ENCODE measurements around the gene CSMD2. TPM values are rescaled to one million over a fixed set of nuclear protein-coding genes. Genes with fewer than 3 reads are reported as not detected.

The CSMD2 gene
- total and polyA plus RNA-seq, 7 donors: under 0.01 to 0.83 (median 0.16) TPM

DNA sequence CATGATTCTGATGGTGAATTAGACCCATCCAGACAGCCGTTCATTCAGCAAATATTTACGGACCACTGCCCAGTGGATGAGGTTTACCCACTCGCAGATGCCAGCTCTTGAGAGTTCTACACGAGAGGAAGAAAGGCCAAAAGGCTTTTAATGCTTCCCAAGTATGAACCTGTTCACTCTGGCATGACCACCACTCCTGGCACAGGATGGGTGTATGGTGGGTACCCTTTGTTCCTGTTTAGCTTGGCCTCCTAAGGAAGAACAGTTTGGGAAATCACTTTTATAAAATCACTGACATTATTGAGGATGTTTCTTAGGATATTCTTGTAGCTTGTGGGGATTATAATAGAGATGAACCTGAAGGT lies 233.9 kb downstream of the CSMD2 start:
- no peaks in the 10 kb centered on the region for H3K4me1 ChIP-seq
- no peak for DNase-seq
- no peak for TF ChIP-seq POLR2AphosphoS5 (IDR thresholded peaks at IDR 0.05)
- TF ChIP-seq EP300 (IDR thresholded peaks at IDR 0.05): no peak
- TF ChIP-seq, protein P1, sequence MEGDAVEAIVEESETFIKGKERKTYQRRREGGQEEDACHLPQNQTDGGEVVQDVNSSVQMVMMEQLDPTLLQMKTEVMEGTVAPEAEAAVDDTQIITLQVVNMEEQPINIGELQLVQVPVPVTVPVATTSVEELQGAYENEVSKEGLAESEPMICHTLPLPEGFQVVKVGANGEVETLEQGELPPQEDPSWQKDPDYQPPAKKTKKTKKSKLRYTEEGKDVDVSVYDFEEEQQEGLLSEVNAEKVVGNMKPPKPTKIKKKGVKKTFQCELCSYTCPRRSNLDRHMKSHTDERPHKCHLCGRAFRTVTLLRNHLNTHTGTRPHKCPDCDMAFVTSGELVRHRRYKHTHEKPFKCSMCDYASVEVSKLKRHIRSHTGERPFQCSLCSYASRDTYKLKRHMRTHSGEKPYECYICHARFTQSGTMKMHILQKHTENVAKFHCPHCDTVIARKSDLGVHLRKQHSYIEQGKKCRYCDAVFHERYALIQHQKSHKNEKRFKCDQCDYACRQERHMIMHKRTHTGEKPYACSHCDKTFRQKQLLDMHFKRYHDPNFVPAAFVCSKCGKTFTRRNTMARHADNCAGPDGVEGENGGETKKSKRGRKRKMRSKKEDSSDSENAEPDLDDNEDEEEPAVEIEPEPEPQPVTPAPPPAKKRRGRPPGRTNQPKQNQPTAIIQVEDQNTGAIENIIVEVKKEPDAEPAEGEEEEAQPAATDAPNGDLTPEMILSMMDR (IDR thresholded peaks at IDR 0.05): no peak
- no peak for TF ChIP-seq POLR2A (IDR thresholded peaks at IDR 0.05)
- H3K27ac ChIP-seq: no peak overlapping the region
- H3K9me3 ChIP-seq: no peaks in the 10 kb centered on the region
- no peaks in the 10 kb centered on the region for H3K27me3 ChIP-seq
- intact Hi-C loops (cut with DNase I): no loop called here
- WGBS, 2 donors: 67 to 77% methylated on average over 4 of the region's 4 CpGs
- no peaks in the 10 kb centered on the region for H3K36me3 ChIP-seq
- no peak overlapping the region for H3K4me3 ChIP-seq

GRCh38 chr1:33930346-33931110 lies 234.5 kb downstream of the CSMD2 start:
- no peak overlapping the region for H3K4me3 ChIP-seq
- 57 to 76% methylated on average over 11 of the region's 11 CpGs for WGBS, 2 donors
- H3K27me3 ChIP-seq: no peaks in the 10 kb centered on the region
- no peaks in the 10 kb centered on the region for H3K4me1 ChIP-seq
- H3K9me3 ChIP-seq: no peaks in the 10 kb centered on the region
- no peak overlapping the region for H3K27ac ChIP-seq
- DNase-seq: no peak
- TF ChIP-seq POLR2AphosphoS5 (IDR thresholded peaks at IDR 0.05): no peak
- TF ChIP-seq, protein P1 (IDR thresholded peaks at IDR 0.05): no peak
- no peaks in the 10 kb centered on the region for H3K36me3 ChIP-seq
- intact Hi-C loops (cut with DNase I): no loop called here

DNA sequence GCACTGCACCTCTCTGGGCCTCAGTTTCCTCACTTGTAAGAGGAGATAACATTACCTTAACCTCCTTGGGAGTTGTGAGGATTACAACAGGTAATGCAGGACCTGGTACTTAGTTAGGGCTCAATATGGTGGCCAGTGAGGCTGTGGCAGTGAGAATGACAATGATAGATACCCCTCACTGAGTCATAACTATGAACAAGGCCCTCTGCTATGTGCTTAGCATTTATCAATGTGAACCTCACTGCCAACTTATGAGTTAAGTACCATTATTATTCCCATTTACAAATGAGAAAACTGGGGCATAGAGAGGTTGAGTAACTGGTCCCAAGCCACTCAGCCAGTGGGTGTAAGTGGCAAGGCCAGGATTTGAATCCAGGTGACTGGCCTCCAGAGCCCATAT lies 236.8 kb downstream of the CSMD2 start:
- Histone ChIP-seq H3K9me3 (no peaks in the 10 kb centered on the region), H3K36me3 (no peaks in the 10 kb centered on the region), H3K27me3 (no peaks in the 10 kb centered on the region), H3K27ac (no peak overlapping the region), H3K4me3 (no peak overlapping the region), H3K4me1 (no peaks in the 10 kb centered on the region)
- intact Hi-C loops (cut with DNase I): no loop called here
- no peak for DNase-seq
- TF ChIP-seq POLR2A (IDR thresholded peaks at IDR 0.05) (no peak), EP300 (IDR thresholded peaks at IDR 0.05) (no peak), POLR2AphosphoS5 (IDR thresholded peaks at IDR 0.05) (no peak)
- TF ChIP-seq, protein P1 (IDR thresholded peaks at IDR 0.05): no peak

DNA sequence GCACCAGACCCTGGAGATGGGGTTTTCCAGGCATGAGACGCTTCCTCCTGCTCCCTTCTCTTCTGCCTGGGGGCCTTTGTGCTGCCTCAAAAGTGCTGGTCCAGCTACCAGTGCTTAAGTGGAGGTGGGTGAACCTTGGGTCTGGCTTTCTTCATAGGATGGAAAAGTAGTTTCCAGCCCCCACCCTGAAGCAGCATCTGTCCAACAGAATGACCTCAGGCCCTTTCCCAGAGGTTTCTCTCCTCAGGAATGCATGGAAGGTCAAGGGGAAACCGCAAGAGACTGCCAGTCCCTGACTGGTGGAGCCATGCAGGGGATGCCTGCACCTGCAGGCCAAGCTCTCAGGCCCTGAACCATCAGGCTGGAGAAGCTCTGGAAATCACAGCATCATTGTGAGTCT lies 237.3 kb downstream of the CSMD2 start:
- no peaks in the 10 kb centered on the region for H3K36me3 ChIP-seq
- DNase-seq: no peak
- TF ChIP-seq EP300 (IDR thresholded peaks at IDR 0.05) (no peak), POLR2AphosphoS5 (IDR thresholded peaks at IDR 0.05) (no peak), POLR2A (IDR thresholded peaks at IDR 0.05) (no peak)
- TF ChIP-seq, protein P1 (IDR thresholded peaks at IDR 0.05): no peak
- H3K4me1 ChIP-seq: no peaks in the 10 kb centered on the region
- no peaks in the 10 kb centered on the region for H3K27me3 ChIP-seq
- intact Hi-C loops (cut with DNase I): no loop called here
- 65 to 72% methylated on average over 2 of the region's 2 CpGs for WGBS, 2 donors
- H3K9me3 ChIP-seq: no peaks in the 10 kb centered on the region
- H3K27ac ChIP-seq: no peak overlapping the region
- no peak overlapping the region for H3K4me3 ChIP-seq

DNA sequence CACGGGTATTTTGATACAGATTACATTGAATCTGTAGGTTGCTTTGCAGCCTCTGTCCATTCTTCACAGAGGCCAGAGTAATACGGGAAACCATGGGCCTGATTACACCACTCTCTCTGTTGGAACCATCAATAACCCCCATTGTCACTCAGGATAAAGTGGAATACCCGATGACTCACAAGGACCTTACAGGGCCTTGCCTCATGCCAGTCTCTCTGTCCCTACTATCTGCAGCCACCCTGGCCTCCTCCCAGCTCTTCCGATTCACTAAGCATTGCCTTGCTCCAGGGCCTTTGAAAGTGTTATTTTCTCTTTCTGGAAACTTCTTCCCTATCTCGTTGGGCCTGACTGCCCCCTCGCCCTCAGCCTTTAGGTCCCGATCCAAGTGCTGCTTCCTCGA lies 239.4 kb downstream of the CSMD2 start:
- H3K36me3 ChIP-seq: no peaks in the 10 kb centered on the region
- intact Hi-C loops (cut with DNase I): no loop called here

More for the DNA sequence above, 239.4 kb downstream of the CSMD2 start:
- TF ChIP-seq EP300 (IDR thresholded peaks at IDR 0.05): no peak
- TF ChIP-seq POLR2AphosphoS5 (IDR thresholded peaks at IDR 0.05): no peak
- TF ChIP-seq, protein P1 (IDR thresholded peaks at IDR 0.05): no peak
- Histone ChIP-seq H3K9me3 (no peaks in the 10 kb centered on the region), H3K4me1 (no peaks in the 10 kb centered on the region), H3K27me3 (no peaks in the 10 kb centered on the region), H3K27ac (no peak overlapping the region), H3K4me3 (no peak overlapping the region)
- DNase-seq: no peak
- WGBS, 2 donors: 79 to 87% methylated on average over 8 of the region's 8 CpGs

Measured in sigmoid colon (tissue), 7 donors.